Activated CD4-positive, alpha-beta T cell treated with anti-CD3 and anti-CD28 coated beads, Interleukin-2, amount 50 U/mL, for 48 hours (primary cell): ENCODE data around the gene PREP.

Experiments
- DNase-seq, 2 experiments: peaks; one replicate each; pipeline ENCODE4 v3.0.0-alpha.2; 2020

PREP gene

GRCh38 chr6:105391705-105392104, 11.2 kb downstream of the PREP start:
- DNase-seq = no peak

GRCh38 chr6:105389543-105389942, 13.3 kb downstream of the PREP start:
- DNase-seq = no peak

- DNase-seq = no peak
Observed at GRCh38 chr6:105388392-105388791, 14.5 kb downstream of the PREP start.

- DNase-seq = no peak
Observed at GRCh38 chr6:105384004-105384403, 18.9 kb downstream of the PREP start.

- no peak for DNase-seq
Observed at GRCh38 chr6:105382958-105383357, 19.9 kb downstream of the PREP start.

- DNase-seq = no peak
Observed at GRCh38 chr6:105382496-105382895, 20.4 kb downstream of the PREP start.

GRCh38 chr6:105380634-105381033, 22.2 kb downstream of the PREP start:
- no peak for DNase-seq

GRCh38 chr6:105375797-105376196, 27.1 kb downstream of the PREP start:
- no peak for DNase-seq

- no peak for DNase-seq
Observed at GRCh38 chr6:105374010-105374420, 28.9 kb downstream of the PREP start.

GRCh38 chr6:105373481-105373880, 29.4 kb downstream of the PREP start:
- DNase-seq = no peak

- DNase-seq = no peak
Observed at GRCh38 chr6:105372849-105373182, 30.1 kb downstream of the PREP start.

- no peak for DNase-seq
Observed at GRCh38 chr6:105372142-105372848, 30.6 kb downstream of the PREP start.

GRCh38 chr6:105370351-105370750, 32.5 kb downstream of the PREP start:
- DNase-seq = no peak

- no peak for DNase-seq
Observed at GRCh38 chr6:105369145-105369544, 33.7 kb downstream of the PREP start.

- DNase-seq = no peak
Observed at GRCh38 chr6:105364243-105364642, 38.6 kb downstream of the PREP start.

GRCh38 chr6:105363100-105363754, 39.7 kb downstream of the PREP start:
- DNase-seq = no peak

- no peak for DNase-seq
Observed at GRCh38 chr6:105359419-105360370, 43.2 kb downstream of the PREP start.

GRCh38 chr6:105357165-105357564, 45.7 kb downstream of the PREP start:
- no peak for DNase-seq

- DNase-seq = no peak
Observed at GRCh38 chr6:105352037-105352617, 50.8 kb downstream of the PREP start.

GRCh38 chr6:105348897-105349296, 54.0 kb downstream of the PREP start:
- no peak for DNase-seq

- no peak for DNase-seq
Observed at GRCh38 chr6:105346052-105346451, 56.8 kb downstream of the PREP start.

- no peak for DNase-seq
Observed at GRCh38 chr6:105345506-105345905, 57.4 kb downstream of the PREP start.

- no peak for DNase-seq
Observed at GRCh38 chr6:105344881-105345370, 58.0 kb downstream of the PREP start.
